NCI-H82 (cell line): ENCODE results near the gene IL33.

Source experiments
- DNase-seq: peaks from one replicate; lab custom pipeline; 2025; lab: John Stamatoyannopoulos, UW

IL33 gene

GRCh38 chr9:6218099-6218502 is 2.5 kb downstream of the IL33 start:
- DNase-seq: no peak

- no peak for DNase-seq
Observed at GRCh38 chr9:6219040-6219439, 3.4 kb downstream of the IL33 start.

DNA sequence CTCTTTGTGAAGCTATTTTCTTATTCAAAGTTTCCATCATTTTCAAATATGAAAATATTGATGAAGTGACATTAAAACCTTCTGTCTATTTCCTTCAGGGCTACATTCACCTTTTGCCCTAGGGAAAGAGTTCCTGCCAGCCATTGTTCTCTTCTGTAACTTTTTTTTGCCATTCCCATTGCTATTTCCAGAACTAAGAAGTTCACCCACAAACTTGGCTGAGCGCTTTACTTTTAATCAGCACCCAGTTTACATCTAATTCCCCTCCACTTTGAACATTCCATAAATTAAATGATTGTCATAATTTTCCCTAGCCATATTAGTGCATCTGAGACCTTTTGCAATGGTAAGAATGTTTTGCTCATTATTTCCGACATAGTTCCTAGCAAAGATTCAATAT is 4.4 kb downstream of the IL33 start:
- no peak for DNase-seq

DNA sequence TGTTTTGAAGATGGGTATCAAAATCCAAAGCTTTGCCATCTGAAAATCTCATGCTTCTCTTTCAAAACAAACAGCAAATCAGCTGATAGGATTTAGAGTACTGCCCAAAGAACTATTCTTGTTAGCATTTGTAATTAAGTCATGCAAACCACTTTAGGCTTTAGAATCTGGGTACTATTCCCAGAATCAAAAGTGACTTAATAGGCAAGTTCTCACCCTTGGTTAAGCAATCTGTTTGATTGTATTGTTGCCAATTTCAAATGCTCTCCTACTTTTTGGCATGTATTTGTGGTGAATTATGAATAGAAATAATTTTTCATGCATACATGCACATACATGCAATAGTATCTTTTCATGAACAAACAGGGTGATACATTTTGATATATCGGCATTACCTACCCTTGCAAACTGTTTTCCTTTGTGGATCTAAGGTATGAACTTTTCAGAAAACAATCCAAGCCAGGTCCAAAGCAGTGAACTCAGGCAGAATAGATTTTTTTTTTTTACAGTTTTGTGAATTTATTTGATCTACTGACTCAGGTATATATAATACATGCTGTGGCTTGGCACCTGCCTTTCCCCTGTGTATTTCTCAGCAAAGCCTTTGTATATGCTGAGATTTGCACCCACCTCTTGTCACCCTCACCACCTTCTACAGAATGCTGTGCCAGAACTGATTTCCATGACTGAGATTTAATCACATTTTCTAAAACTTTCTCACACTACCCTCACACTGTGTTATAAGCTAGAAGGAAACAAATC is 9.0 kb downstream of the IL33 start:
- DNase-seq: no peak

DNA sequence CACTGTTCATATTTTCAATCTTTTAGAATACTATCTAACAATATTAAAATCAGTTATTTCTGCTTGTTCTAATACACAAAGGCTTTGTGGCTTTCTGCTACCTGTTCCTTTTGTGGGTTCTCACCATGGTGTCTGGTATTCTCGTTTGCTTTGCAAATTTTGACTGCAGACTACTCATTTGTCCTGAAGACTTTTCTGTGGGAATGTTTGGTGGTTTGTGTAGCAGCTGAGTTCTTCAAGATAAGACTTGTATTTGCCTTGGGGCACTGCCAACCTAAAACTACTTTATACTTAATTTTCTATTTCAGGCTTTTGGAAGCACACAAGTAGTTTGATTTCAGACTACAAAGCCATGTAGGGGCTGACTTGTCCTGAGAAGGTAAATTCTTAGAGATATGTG is 11.1 kb downstream of the IL33 start:
- no peak for DNase-seq

DNA sequence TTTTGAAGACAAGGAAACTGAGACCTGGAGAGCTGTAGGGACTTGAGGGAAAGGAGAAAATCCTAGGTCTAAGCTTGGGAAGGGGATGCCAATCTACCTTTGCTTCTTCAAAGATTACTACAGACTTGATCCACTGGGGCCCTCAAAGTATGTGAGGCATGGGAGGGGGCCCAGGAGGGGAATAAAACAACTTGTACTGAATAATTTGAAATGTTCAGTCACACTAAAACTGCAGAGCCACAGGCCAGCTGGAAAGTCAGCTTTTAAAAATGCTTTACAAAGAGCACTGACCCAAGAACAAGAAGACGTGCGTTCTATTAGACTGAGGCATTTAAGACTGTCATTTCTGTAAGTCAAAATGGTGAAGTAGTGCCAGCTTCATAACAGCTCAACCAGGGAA is 13.6 kb downstream of the IL33 start:
- no peak for DNase-seq

- DNase-seq: no peak
Observed at GRCh38 chr9:6229619-6230018, 14.0 kb downstream of the IL33 start.

DNA sequence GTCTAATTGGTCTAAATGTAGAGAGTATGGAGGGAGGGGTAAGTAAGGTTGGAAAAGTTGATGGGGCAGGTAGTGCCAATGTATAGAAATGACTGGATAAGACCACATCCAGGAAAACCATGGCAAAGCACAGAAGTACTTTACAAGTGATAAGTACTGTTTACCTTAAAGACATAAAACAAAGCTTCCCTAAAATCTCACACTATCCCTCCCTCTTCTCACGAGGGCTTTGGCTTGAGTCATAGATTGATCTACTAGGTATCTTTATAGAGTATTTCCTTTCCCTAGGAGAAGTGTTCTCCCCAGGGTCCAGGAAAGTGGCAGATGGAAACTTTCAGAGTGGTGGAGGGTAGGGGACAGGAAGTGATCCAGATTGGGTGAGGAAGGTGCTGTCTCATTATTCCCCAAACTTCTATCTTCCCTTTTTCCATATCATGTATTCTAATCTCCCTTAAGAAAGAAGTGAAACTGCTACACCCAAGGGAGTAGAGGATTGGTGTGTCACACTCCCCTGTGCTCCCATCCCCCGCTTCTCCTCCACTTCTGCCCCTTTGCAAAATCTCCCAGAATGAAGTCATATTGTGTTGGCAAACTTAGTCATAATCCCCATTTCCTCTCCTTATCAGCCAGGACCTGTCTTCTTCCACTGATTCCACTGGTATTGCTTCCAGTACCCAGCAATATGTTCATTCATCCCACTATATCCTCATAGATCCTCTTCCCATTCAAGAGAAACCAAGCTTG is 14.6 kb downstream of the IL33 start:
- DNase-seq: no peak

- DNase-seq: no peak
Observed at GRCh38 chr9:6232336-6232945, 16.8 kb downstream of the IL33 start.

DNA sequence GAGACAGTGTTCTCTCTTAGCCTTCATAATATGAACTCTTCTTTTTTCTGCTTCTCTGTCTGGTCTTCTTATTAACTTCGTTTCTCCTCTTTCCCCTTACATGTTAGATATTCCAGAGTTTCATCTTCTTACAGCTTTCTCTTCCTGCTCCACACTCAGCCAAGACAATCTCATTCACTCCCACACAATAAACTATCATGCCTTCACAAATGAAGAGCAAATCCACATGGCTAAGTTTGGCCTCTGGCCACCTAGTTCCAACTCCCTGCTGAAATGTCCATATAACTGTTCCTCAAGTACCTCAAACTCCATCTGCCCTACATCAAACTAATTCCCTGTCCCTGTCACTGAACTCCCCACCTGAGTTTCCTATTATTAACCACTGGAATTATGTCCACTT is 18.4 kb downstream of the IL33 start:
- no peak for DNase-seq

- DNase-seq: no peak
Observed at GRCh38 chr9:6237267-6237666, 21.7 kb downstream of the IL33 start.

DNA sequence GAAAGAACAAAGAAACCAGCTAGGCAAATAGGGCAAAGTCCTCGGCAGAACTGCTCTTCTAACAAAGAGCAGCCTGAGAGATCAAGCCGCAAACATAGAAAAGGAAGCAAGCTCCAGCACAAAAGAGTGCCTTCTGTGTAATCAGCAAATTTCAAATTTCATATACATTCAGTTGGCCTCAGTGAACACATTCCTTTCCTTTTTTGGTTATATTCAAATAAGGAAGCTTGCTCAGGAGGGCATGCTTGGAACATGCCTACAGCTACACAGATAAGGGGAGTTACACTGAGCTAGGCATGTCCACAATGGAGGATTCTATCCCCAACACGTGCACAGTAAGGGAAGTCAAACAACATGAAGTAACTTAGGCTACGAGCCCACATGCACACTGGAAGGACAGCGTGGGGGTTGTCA is 23.4 kb downstream of the IL33 start:
- no peak for DNase-seq

DNA sequence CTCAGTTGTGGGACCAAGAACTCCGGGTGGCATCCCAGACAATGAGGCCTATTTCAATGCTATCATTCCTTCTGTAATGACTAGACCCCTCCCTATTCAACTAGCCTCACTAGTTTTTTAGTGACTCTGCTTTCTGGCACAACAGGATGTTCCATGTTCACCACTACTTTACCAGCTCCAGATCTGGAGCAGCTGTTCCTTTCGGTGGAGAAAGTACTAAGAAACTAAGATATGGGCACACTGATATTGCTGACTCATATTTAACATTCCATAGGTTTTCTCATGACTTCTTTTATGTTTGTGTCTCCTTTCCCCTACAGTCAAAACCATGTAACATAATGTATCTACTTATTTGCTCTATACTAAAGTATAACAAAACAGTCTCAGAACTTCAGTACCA is 24.1 kb downstream of the IL33 start:
- DNase-seq: no peak

DNA sequence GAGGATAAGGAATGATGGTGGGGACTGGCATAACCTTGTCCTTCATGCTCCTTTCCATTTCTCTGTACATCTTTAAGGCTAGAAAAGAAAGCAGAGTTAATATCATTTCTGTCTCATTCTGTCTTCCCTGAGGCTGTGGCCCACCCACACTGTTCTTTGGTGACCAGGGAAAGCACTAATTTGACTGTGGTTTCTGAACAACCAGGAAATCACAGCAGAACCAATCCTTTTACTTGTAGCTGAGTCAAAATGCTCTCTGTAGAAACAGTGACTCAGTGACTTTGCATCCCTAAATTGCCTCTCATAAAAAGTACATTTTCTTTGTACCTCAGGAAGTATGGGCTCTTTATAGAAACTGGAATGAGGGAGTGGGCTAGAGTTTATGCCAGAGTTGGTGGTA is 28.1 kb downstream of the IL33 start:
- no peak for DNase-seq

DNA sequence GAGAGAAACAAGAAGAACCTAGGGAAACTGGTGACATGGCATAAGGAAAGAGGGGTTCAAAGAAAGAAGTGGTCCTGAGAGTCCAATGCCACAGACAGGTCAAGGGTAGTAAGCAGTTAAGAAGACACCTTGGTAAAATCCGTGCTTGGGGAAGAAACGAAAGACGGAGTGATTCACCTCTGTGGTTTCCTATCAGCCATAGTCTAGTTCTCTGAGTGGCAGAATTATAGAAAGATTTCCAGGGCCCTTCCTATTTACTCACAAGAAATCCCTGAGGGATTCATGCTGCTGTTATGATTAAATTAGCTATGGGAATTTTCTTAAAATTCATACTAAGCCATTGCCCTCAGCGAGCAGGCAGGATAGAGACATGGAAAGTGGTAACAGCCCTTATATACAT is 31.7 kb downstream of the IL33 start:
- no peak for DNase-seq

GRCh38 chr9:6268826-6269397 is 53.3 kb downstream of the IL33 start:
- DNase-seq: peak; percentile 2

DNA sequence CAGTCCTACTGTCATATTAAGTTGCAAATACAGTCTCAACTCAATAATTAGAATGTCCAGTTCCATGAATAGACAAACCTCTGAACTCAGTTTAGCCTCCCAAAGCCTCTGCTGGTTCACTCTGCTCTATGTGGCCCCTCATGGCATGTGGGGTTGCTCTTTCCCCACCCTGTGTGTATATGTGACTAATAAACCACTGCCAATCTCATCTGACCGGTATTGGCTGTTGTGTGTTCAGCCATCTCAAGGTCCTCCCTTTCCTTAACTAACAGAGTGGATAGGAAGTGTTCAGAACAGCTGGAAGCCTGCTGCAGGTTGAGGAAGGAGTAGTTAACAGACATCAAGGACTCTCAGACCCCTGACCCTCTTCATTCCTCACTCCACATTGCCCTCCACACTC is 55.3 kb downstream of the IL33 start:
- no peak for DNase-seq

DNA sequence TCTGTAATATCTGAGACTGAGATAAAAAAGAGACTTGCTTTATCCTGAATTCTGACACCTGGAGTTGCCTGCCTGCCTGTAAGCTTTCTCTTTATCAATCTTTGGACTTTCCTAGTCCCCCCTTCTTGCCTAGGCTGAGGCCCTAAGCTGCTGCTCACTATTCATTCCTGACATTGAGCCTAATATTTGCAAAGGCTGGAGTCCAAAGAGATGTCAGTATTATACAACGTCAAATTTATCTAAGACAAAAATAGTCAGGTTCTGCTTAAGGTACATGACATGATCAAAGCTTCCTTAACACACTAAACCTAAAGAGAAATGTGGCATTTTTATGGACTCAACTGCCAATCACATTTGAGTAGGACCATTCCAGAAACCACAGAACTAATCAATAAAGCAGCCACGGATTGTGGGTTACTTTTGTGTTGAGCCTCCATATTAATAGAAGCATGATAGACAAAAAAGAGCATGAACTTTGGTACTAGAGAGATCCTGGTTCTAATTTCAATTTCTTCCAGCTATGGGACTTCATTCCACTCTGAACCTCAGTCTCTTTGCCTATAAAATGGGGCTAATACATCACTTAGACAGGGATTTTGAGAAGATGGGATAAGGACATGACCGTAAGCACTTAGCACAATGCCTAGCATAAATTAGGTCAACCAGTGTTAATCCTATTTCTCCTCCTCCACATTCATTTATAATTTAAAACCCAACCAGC is 56.1 kb downstream of the IL33 start:
- peak; percentile 31 for DNase-seq

- DNase-seq: no peak
Observed at GRCh38 chr9:6272229-6272598, 56.6 kb downstream of the IL33 start.

DNA sequence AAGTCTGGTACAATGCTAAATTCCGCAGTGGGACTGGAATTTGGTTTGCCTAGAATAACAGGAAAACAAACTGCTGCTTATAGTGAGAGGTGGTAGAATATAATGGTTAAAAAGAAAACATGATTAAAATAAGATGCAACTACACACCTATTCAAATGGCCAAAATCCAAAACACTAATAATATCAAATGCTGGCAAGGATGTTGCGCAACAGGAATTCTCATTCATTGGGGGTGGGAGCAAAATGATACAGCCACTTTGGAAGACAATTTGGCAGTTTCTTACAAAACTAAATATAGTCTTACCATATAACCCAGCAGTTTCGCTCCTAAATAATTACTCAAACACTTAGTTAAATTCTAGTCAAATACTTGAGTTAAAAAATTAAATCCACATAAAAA is 61.8 kb downstream of the IL33 start:
- DNase-seq: no peak

- DNase-seq: no peak
Observed at GRCh38 chr9:6301858-6302257, 86.3 kb downstream of the IL33 start.

DNA sequence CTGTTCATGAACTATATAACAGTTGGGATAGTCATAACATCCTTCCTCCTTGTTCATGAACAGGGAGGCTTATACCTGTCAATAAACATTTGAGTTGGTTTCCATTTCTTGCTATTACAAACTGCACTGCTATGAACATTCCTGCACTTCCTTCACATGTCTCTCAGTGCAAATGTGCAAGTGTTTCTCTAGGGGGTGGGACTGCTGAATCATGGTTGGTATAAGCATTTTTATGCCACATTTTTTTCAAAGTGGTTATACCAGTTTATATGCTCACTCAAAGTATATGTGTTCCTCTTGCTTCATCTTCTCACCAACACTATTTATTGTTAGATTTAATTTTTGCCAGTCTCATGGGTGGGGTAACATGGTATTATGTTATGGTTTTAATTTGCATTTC is 86.8 kb downstream of the IL33 start:
- DNase-seq: no peak
